Mesenchymal stem cell (in vitro differentiated cells and primary cell): Measurements from ENCODE around the gene CRNN.

Experiments
- DNase-seq: peaks from one replicate; pipeline ENCODE4 v3.0.0-alpha.2; 2013
- H2AFZ ChIP-seq: one replicate; pipeline ENCODE4 v1.6.1; 2013; ENCODE audit warnings: low read depth, mild to moderate bottlenecking, control low read depth, inconsistent platforms, low read length, moderate library complexity
- H2AK5ac ChIP-seq: 2 replicates; pipeline ENCODE4 v1.6.1; 2013; ENCODE audit warnings: low read length, moderate library complexity, mild to moderate bottlenecking, inconsistent platforms; ENCODE audit not compliant: severe bottlenecking
- H2BK120ac ChIP-seq: one replicate; pipeline ENCODE4 v1.6.1; 2013; ENCODE audit warnings: low read depth, mild to moderate bottlenecking, inconsistent platforms, low read length, moderate library complexity
- H2BK12ac ChIP-seq, 2 experiments: one replicate each; pipeline ENCODE4 v1.6.1; 2013; ENCODE audit warnings: inconsistent platforms in 2 of 2, low read length in 2 of 2, mild to moderate bottlenecking in 2 of 2, moderate library complexity in 2 of 2, control low read depth in 1 of 2
- H2BK15ac ChIP-seq: one replicate; pipeline ENCODE4 v1.6.1; 2013; ENCODE audit warnings: mild to moderate bottlenecking, low read depth, inconsistent platforms; ENCODE audit not compliant: poor library complexity, severe bottlenecking
- H2BK5ac ChIP-seq: 2 replicates; pipeline ENCODE4 v1.6.1; 2013; ENCODE audit warnings: low read depth, mild to moderate bottlenecking, low read length, control low read depth, inconsistent platforms; ENCODE audit not compliant: poor library complexity, severe bottlenecking
- H3K14ac ChIP-seq, 2 experiments: one replicate each; pipeline ENCODE4 v1.6.1; 2013; ENCODE audit warnings: inconsistent platforms in 2 of 2, low read length in 2 of 2, control low read depth in 1 of 2, mild to moderate bottlenecking in 1 of 2, moderate library complexity in 1 of 2
- H3K18ac ChIP-seq, 2 experiments: one replicate each; pipeline ENCODE4 v1.6.1; 2013; ENCODE audit warnings: inconsistent platforms in 2 of 2, low read length in 2 of 2, control low read depth in 1 of 2, low read depth in 1 of 2, mild to moderate bottlenecking in 1 of 2
- H3K23ac ChIP-seq, 2 experiments: one replicate each; pipeline ENCODE4 v1.6.1; 2013; ENCODE audit warnings: inconsistent platforms in 2 of 2, low read length in 2 of 2, mild to moderate bottlenecking in 2 of 2, moderate library complexity in 2 of 2, control low read depth in 1 of 2
- H3K27ac ChIP-seq: 2 replicates; pipeline ENCODE4 v1.5.1; 2013; ENCODE audit warnings: mild to moderate bottlenecking, moderate library complexity, low read length, control low read depth, inconsistent platforms; ENCODE audit not compliant: poor library complexity, severe bottlenecking
- H3K27me3 ChIP-seq, 2 experiments: 2 replicates each; pipeline versions ENCODE4 v1.6.1 to v1.7.0; 2013; ENCODE audit warnings: low read length in 2 of 2, mild to moderate bottlenecking in 2 of 2, moderate library complexity in 2 of 2, control low read depth in 1 of 2, inconsistent platforms in 1 of 2; ENCODE audit not compliant: control insufficient read depth in 1 of 2, insufficient read depth in 1 of 2
- H3K36me3 ChIP-seq, 2 experiments: 2 replicates each; pipeline versions ENCODE4 v1.6.1 to v1.7.0; 2013; ENCODE audit warnings: low read length in 2 of 2, control low read depth in 1 of 2, inconsistent platforms in 1 of 2, low read depth in 1 of 2, mild to moderate bottlenecking in 1 of 2; ENCODE audit not compliant: insufficient read depth in 2 of 2, control insufficient read depth in 1 of 2
- H3K4ac ChIP-seq, 2 experiments: one replicate each; pipeline ENCODE4 v1.6.1; 2013; ENCODE audit warnings: inconsistent platforms in 2 of 2, low read length in 2 of 2, mild to moderate bottlenecking in 2 of 2, moderate library complexity in 2 of 2, control low read depth in 1 of 2, low read depth in 1 of 2
- H3K4me1 ChIP-seq: 2 replicates; pipeline ENCODE4 v1.6.1; 2013; ENCODE audit warnings: low read depth, low read length, control low read depth; ENCODE audit not compliant: control insufficient read depth, insufficient read depth
- H3K4me2 ChIP-seq: 2 replicates; pipeline ENCODE4 v1.6.1; 2013; ENCODE audit warnings: low read length, mild to moderate bottlenecking, inconsistent platforms; ENCODE audit not compliant: poor library complexity, severe bottlenecking
- H3K4me3 ChIP-seq, 2 experiments: 2 replicates each; pipeline versions ENCODE4 v1.5.1 to v1.7.0; 2013; ENCODE audit warnings: low read length in 2 of 2, mild to moderate bottlenecking in 2 of 2, control low read depth in 1 of 2, low read depth in 1 of 2; ENCODE audit not compliant: insufficient read depth in 1 of 2
- H3K79me1 ChIP-seq: replicated peaks from 2 replicates; pipeline ENCODE4 v1.6.1; 2013; ENCODE audit warnings: mild to moderate bottlenecking, control low read depth, low read length, inconsistent platforms; ENCODE audit not compliant: poor library complexity, severe bottlenecking
- H3K9ac ChIP-seq: 2 replicates; pipeline ENCODE4 v1.7.0; 2013; ENCODE audit warnings: mild to moderate bottlenecking, low read length, moderate library complexity
- H3K9me3 ChIP-seq: 2 replicates; pipeline ENCODE4 v1.7.0; 2013; ENCODE audit warnings: mild to moderate bottlenecking, low read length; ENCODE audit not compliant: control insufficient read depth
- H4K8ac ChIP-seq: one replicate; pipeline ENCODE4 v1.6.1; 2013; ENCODE audit warnings: inconsistent platforms, mild to moderate bottlenecking, low read length, moderate library complexity
- H4K91ac ChIP-seq: one replicate; pipeline ENCODE4 v1.6.1; 2013; ENCODE audit warnings: mild to moderate bottlenecking, low read length, inconsistent platforms
- WGBS: methylation state at CpG from one replicate; pipeline ENCODE4 v1.1.7; 2013; ENCODE audit warnings: mixed read lengths; 5-methylcytosine and 5-hydroxymethylcytosine counted together

Gene CRNN

DNA sequence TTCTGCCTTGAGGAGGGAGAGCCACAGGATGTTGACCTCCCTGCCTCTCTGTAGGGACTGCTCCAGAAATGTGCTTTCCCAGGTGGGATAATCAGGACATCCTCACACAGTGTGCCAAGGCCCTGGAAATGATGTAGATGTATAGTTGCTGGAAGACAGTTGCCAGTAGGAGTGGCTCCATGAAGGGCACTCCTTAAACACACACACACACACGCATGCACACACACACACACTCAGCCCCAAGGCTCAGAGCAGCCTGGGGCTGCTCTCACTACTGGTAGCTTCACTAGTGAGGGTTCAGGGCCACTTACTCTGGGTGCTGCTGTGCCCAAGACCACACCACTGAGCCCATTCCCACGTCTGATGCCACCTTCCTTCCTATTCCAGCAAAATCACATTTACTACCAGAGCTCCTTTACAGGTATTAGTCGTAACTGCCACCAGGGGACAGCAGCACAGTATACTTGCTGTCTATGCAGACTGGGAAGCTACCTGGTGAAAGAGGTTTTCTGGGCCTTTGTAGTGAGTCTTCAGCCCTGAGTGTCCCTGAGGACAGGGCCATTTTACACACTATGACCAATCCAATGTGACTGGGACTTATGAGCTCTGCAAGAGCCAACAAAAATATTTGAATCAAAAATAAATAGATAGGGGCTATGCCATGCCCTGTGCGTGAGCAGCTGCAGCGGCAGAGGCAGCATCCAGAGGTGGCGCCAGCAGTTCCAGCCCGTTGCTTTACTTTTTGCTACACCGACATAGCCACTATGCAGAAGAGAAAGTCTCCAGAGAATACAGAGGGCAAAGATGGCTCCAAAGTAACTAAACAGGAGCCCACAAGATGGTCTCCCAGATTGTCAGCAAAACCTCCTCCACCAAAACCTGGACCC lies 15.0 kb downstream of the CRNN start:
- WGBS, result 70% methylated on average over 8 of the region's 8 CpGs
- Histone ChIP-seq H2AK5ac (no peak overlapping the region), H2BK15ac (no peak overlapping the region), H3K18ac (no peak overlapping the region), H3K79me1 (no peaks in the 10 kb centered on the region), H3K36me3 (no peaks in the 10 kb centered on the region), H3K4me3 (no peak overlapping the region), H3K9me3 (no peaks in the 10 kb centered on the region), H4K91ac (no peak overlapping the region), H2BK120ac (no peak overlapping the region), H3K27me3 (peaks cover 0 to 4% of the 10 kb centered on the region in 2 experiments), H3K27ac (no peak overlapping the region), H3K4me2 (no peak overlapping the region), H2AFZ (no peak overlapping the region), H2BK5ac (no peak overlapping the region), H3K23ac (no peak overlapping the region), H2BK12ac (no peak overlapping the region), H3K9ac (no peak overlapping the region), H3K14ac (no peak overlapping the region), H4K8ac (no peak overlapping the region), H3K4me1 (no peaks in the 10 kb centered on the region), H3K4ac (no peak overlapping the region)
- DNase-seq, result no peak

DNA sequence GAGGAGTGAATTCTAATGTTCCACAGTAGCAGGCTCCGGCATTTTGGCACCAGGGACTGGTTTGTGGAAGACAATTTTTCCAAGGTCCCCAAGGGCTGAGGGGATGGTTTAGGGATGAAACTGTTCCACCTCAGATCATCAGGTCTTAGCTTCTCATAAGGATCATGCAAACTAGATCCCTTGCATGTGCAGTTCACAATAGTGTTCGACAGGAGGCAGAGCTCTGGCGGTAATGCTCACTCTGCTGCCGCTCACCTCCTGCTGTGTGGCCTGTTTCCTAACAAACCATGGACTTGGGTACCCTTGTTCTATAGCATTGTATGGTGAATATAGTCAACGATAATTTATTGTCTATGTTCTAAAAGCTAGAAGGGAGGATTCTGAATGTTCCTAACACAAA lies 16.6 kb downstream of the CRNN start:
- no peak overlapping the region for H2BK120ac ChIP-seq
- no peak overlapping the region for H3K27ac ChIP-seq
- no peak overlapping the region for H3K14ac ChIP-seq
- DNase-seq, result no peak
- H2AK5ac ChIP-seq, result no peak overlapping the region
- no peaks in the 10 kb centered on the region for H3K79me1 ChIP-seq
- no peak overlapping the region for H3K4me3 ChIP-seq
- H3K4me2 ChIP-seq, result no peak overlapping the region
- no peaks in the 10 kb centered on the region for H3K9me3 ChIP-seq
- no peak overlapping the region for H2BK15ac ChIP-seq
- no peak overlapping the region for H4K8ac ChIP-seq
- H3K9ac ChIP-seq, result no peak overlapping the region
- H3K18ac ChIP-seq, result no peak overlapping the region
- H3K4me1 ChIP-seq, result no peaks in the 10 kb centered on the region
- no peak overlapping the region for H2AFZ ChIP-seq
- H2BK5ac ChIP-seq, result no peak overlapping the region
- H3K23ac ChIP-seq, result no peak overlapping the region
- WGBS, result 69% methylated on average over 4 of the region's 5 CpGs
- no peak overlapping the region for H3K4ac ChIP-seq
- no peak overlapping the region for H2BK12ac ChIP-seq
- no peaks in the 10 kb centered on the region for H3K36me3 ChIP-seq
- peaks cover 0 to 4% of the 10 kb centered on the region in 2 experiments for H3K27me3 ChIP-seq
- H4K91ac ChIP-seq, result no peak overlapping the region

DNA sequence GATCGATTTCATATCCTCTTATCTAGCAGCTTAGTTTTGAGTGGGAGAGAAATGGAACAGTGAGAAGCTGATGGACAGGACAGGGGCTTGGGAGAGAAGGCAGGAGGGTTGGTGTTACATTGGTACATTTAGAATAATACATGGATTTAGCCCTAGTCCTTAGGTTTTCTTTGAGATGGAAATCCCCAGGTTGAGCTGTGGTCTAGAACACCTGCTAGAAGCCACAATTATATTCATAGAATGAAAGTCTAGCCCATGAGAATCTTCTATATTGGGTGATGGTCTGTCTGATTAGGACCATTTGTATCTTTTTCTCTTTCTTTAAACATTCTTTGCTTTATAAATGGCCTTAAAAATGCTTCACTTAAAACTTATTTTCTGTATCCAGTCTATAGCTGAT lies 19.9 kb downstream of the CRNN start:
- no peak overlapping the region for H3K4ac ChIP-seq

DNA sequence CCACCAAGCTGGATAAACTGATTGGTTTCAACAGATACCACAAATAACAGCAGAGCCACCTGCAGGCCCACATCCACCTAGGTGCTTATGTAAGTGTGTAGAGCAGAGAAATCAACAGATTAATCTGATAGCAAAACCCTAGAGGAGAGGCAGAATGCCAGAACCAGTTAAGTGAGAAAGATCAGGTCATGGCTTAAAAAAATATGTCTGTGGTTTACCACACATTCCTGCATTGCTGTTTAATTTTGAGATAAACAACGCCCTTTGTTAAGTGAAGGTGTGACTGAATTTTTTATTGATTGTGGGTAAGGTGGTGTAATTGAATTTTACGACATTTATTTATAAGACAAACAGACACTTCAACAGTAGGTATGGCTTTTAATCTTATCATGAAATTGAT lies 21.2 kb downstream of the CRNN start:
- 100% methylated on average over 1 of the region's 2 CpGs for WGBS
- Histone ChIP-seq H2BK15ac (no peak overlapping the region), H3K18ac (no peak overlapping the region)

More for the DNA sequence above, 19.9 kb downstream of the CRNN start:
- H2AK5ac ChIP-seq, result no peak overlapping the region
- H3K4me2 ChIP-seq, result no peak overlapping the region
- no peak overlapping the region for H3K4me3 ChIP-seq
- peaks cover 0 to 4% of the 10 kb centered on the region in 2 experiments for H3K27me3 ChIP-seq
- H2BK12ac ChIP-seq, result no peak overlapping the region
- WGBS, result 33% methylated on average over 1 of the region's 1 CpG
- no peak overlapping the region for H2BK5ac ChIP-seq
- no peaks in the 10 kb centered on the region for H3K9me3 ChIP-seq
- H3K4me1 ChIP-seq, result no peaks in the 10 kb centered on the region
- H2BK120ac ChIP-seq, result no peak overlapping the region
- no peak for DNase-seq
- H3K27ac ChIP-seq, result no peak overlapping the region
- no peak overlapping the region for H2BK15ac ChIP-seq
- no peak overlapping the region for H4K91ac ChIP-seq
- no peak overlapping the region for H4K8ac ChIP-seq
- no peaks in the 10 kb centered on the region for H3K79me1 ChIP-seq
- no peak overlapping the region for H3K23ac ChIP-seq
- H3K9ac ChIP-seq, result no peak overlapping the region
- H3K18ac ChIP-seq, result no peak overlapping the region
- H2AFZ ChIP-seq, result no peak overlapping the region
- H3K36me3 ChIP-seq, result no peaks in the 10 kb centered on the region
- H3K14ac ChIP-seq, result no peak overlapping the region

More for the DNA sequence above, 21.2 kb downstream of the CRNN start:
- H3K27ac ChIP-seq, result no peak overlapping the region
- H2AK5ac ChIP-seq, result no peak overlapping the region
- H3K14ac ChIP-seq, result no peak overlapping the region
- H3K36me3 ChIP-seq, result no peaks in the 10 kb centered on the region
- no peak overlapping the region for H3K4me3 ChIP-seq
- no peak for DNase-seq
- no peaks in the 10 kb centered on the region for H3K4me1 ChIP-seq
- no peak overlapping the region for H4K91ac ChIP-seq
- H2AFZ ChIP-seq, result no peak overlapping the region
- H2BK5ac ChIP-seq, result no peak overlapping the region
- H2BK120ac ChIP-seq, result no peak overlapping the region
- no peak overlapping the region for H4K8ac ChIP-seq
- no peak overlapping the region for H3K4ac ChIP-seq
- no peak overlapping the region for H3K4me2 ChIP-seq
- no peak overlapping the region for H3K9ac ChIP-seq
- H3K9me3 ChIP-seq, result no peaks in the 10 kb centered on the region
- H3K23ac ChIP-seq, result no peak overlapping the region
- peaks cover 0 to 7% of the 10 kb centered on the region in 2 experiments for H3K27me3 ChIP-seq
- H3K79me1 ChIP-seq, result no peaks in the 10 kb centered on the region
- no peak overlapping the region for H2BK12ac ChIP-seq
